Measurements from ENCODE around the gene ICOSLG. TPM values are rescaled to one million over a fixed set of nuclear protein-coding genes. Genes with fewer than 3 reads are reported as not detected.
A peak's percentile ranks its signal among the peaks of the same experiment; 100 is the strongest.
"Not testable (repeated sequence)": the region's sequence is repeated elsewhere in the genome, so short reads cannot be mapped to it uniquely, and the experiment has no call there.

ICOSLG gene
- total RNA-seq, 1 donor from 2014 or later, result 2.0 TPM

- DNase-seq, result not testable (repeated sequence)
Observed at GRCh38 chr21:44220674-44221073, 20.1 kb downstream of the ICOSLG start.

DNA sequence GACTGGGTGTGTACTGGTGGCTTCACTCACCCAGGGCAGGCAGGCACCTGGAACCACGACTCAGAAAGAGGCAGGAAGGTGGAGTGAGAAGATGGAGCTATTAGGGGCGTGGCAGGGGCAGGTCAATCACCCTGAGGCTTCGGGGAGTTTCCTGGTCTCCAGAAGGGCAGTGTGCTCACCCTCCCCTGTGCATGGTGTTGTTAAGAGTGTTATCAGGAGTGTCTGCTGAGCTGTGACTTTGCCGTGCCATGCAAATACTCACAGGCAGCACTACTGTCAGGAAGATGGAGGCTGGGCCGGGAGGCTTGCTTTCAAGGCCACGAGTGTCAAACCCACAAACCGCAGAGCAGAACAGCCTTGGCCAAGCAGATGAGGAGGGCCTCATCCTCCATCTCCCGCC lies 22.3 kb downstream of the ICOSLG start:
- DNase-seq, result not testable (repeated sequence)

- DNase-seq, result not testable (repeated sequence)
Observed at GRCh38 chr21:44211978-44212377, 28.8 kb downstream of the ICOSLG start.

- DNase-seq, result not testable (repeated sequence)
Observed at GRCh38 chr21:44211574-44211973, 29.2 kb downstream of the ICOSLG start.

- DNase-seq, result peak; percentile 10
Observed at GRCh38 chr21:44207860-44208646, 32.7 kb downstream of the ICOSLG start.

DNA sequence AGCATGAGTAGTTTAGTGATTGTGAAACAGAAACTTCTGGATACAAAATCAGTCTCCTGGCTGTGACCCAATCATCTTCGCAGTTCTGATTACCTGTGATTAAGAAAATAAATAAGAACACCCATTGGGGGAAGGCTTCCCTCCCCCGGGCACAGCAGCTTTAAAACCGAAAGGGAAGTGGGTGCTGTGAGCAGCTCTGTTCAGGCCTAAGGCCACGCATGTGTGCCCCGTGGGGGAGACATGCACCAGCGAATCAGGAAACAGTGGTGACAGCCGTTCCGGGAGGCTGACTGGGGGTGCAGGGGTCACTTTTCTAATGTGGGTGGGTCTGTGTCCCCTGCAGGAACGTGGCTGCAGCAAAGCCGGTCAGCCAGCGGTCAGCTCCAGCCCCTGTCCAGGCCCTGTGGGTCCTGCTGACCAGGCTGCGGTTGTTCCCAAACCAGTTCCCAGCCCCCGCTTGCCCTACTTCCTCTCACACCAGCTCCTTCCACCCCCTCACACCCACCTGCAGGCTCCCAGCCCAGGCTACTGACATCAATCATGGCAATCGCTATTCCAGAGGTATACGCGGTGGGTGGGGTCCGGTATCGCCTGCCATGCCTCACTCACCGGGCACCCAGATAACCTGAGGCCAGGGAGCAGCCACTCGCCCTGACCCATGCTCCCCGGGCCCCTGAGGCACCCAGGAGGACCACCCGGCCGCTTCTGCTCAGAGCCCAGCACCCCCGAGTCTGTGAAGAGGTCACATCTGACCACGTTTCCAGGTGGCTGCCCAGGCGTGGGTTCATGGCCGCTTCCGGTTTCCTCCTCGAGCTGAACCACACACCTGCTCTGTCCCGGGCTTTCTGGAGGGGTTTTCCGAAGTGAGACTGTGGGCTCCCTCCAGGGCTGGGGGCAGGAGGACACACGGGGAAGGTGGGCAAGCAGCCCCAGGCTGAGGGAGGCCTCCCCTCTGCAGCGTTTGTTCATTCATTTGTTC lies 33.8 kb downstream of the ICOSLG start:
- DNase-seq, result not testable (repeated sequence)

GRCh38 chr21:44206187-44206586 lies 34.6 kb downstream of the ICOSLG start:
- not testable (repeated sequence) for DNase-seq

GRCh38 chr21:44202590-44203299 lies 38.0 kb downstream of the ICOSLG start:
- not testable (repeated sequence) for DNase-seq

- DNase-seq, result not testable (repeated sequence)
Observed at GRCh38 chr21:44199997-44200396, 40.7 kb downstream of the ICOSLG start.

DNA sequence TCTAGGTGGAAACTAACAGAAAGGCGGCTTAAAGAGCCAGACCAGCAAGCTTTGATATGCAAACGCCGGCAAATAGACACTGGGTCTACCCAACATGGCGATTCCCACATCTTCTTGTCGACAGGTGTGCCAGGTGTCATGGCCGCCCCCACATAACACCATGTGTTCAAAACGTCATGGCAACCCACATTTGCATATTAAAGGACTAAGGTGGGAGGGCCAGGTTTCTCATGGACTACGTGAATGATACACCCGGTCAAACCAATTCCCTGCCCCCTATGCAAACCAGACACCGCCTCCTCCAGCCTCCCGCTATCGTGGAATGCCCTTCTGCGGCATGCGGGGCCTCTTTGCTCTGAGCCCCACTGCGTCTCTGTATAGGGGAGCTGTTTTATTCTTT lies 41.3 kb downstream of the ICOSLG start:
- DNase-seq, result no peak

- not testable (repeated sequence) for DNase-seq
Observed at GRCh38 chr21:44197156-44197516, 43.6 kb downstream of the ICOSLG start.

DNA sequence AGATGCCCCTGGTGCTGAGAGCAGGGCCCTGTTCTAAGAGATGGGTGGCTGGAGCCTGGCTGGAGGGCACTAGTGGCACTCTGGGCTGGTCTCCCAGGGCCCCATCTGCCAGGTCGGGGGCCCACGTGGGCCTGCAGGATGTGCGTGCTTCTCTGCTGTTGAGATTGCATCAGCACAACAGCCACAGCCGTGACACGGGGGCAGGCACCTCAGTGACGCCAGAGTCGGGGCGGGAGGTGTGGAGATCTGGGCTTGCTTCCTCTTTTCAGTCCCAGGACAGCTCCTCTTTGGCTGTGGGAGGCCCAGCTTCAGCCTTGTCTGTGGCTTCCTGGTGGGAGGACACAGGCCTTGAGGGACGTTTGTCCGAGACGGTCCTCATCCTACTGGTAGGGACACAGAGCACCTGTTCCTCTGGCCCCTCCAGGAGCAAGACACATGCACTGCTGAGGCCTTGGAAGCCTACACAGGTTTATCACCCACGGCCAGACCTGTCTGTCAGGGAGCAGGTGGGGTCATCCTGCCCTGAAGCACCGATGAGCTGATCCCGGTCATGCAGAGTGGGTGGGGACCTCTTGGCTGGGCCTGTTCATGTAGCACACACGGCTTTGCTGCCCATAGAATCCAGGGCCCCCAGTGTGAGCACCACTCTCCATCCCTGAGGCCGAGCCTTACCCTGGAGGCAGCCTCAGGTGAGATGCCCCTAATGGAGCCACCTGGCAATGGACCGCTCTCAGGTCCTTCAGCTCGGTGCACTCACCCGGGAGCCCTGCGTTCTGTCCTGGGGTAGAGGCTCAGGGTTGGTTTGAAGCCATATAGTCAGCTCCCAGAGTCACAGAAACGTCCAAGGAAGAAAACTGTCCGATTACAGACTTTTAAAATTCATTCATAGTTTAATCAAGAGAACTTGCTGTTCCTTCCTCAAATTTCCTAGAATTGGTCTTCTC lies 44.3 kb downstream of the ICOSLG start:
- DNase-seq, result not testable (repeated sequence)

- not testable (repeated sequence) for DNase-seq
Observed at GRCh38 chr21:44194888-44195287, 45.9 kb downstream of the ICOSLG start.

DNA sequence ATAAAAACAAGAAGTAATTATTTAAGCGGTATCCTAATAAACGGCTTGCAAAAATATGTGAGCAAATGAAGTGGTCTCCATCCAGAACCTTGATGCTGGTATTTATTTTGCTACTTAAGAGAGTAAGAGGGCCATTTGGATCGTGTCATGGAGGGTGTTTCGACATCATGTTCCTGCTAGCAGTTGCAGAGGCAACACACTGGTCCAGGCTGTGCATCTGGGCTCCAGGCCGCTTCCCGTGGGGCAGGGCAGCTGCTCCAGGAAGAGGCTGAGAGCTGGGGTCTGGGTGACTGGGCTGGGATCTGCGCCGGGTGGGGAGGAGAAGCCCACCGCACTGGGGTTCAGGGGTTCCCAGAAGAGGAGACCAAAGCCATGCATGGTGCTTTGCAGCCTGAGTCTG lies 46.3 kb downstream of the ICOSLG start:
- not testable (repeated sequence) for DNase-seq

DNA sequence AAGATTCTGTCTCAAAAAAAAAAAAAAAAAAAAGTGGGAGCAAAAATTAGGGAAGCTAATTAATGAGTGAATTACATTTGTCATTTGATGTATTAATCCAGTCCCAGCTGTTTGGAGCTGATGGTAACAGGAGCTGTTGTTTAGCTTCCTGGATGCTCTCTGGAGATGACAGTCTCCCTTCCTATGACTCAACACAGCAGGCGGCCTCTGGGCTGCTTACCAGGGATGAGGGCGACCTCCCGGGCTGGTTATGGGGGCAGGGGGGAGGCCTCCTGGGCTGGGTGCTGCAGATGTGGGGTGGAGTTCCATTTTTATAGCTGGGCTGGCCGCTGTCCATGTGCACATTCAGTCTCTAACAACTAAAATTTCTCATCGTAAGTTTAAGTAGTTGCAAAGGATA lies 47.6 kb downstream of the ICOSLG start:
- DNase-seq, result not testable (repeated sequence)

DNA sequence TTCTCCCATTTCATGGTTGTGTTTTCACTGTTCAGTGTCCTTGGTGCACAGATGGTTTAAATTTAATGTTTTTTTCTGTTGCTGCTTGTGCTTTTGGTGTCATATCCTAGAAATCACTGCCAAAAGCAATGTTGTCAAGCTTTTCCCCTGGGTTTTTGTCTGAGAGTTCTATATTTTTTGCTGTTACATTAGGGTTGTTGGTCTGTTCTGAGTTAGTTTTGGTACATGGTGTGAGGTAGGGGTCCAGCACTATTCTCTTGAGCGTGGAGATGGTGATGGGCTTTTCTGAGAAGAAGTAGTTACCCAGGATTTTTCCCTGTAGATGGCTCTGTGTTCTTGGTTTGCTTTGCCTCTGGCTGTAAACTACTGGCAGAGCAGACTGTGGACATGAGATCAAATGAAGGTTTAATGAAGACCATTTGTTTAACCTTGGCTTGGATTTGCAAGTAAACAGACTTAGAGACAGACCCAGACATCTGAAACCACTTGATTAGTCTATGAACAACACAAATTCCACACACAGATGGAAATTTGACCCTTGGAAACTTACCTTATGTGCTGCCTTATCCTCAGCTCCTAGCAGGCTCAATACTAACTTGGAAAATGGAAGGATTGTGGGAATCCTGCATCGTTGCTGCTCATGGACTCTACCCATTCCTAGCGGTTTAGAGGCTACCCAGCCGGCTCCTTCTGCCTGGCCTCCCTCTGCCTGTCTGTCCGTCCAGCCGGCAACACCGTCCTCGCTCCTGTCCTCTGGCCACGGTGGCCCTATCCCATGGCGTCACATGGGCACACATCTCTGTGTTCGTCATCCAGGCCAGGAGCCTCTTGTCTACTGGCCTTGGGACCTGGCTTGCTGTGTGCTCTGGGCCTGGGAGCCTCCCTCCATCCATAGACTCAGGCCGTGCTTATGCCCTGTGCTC lies 50.1 kb downstream of the ICOSLG start:
- DNase-seq, result not testable (repeated sequence)

DNA sequence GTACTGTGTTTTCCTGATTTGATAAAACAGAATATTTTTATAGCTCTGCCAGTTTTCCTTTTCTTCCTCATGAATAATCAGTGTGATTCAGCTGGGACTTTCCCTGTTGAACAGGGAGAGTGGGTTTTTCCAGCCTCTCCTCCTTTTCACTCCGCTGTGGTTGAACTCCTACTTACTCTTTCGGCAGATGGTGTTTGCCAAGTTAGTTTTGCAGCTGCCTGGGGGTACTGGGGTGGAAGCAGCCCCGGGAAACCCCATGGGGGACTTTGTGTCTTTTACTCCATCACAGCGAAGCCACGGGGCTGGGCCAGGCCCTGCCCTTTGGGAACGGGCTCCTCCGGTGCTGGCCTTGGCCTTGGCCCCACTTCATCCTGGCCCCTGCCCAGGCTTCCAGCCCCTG lies 55.9 kb downstream of the ICOSLG start:
- not testable (repeated sequence) for DNase-seq

DNA sequence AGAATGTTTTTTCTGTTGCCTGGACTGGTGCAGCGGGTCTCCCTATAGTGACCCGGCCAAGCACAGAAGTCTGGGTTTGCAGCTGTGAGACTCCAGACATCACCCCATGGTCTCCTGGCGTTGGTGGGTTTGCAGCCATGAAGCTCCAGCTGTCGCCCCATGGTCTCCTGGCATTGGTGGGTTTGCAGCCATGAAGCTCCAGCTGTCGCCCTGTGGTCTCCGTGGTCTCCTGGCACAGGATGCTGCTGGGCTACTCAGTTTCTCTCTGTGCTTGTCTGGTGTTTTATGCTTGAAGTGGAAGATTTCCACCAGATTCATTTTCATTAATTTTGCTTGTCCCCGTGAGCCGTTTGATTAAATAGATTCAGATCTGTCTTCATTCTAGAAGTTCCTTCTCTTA lies 58.5 kb downstream of the ICOSLG start:
- DNase-seq, result not testable (repeated sequence)

GRCh38 chr21:44181506-44181905 lies 59.2 kb downstream of the ICOSLG start:
- not testable (repeated sequence) for DNase-seq

- not testable (repeated sequence) for DNase-seq
Observed at GRCh38 chr21:44176127-44176526, 64.6 kb downstream of the ICOSLG start.

All from dermis blood vessel endothelial cell (primary cell).